B cell (primary cell): ENCODE data around the gene FOXN3.

ENCODE experiments used
- CTCF ChIP-seq: fragments of 200-600 bp; IDR thresholded peaks from one replicate; pipeline ENCODE4 v1.8.0; 2022; ENCODE audit warnings: antibody characterized with exemption, mild to moderate bottlenecking
- EZH2 ChIP-seq: IDR thresholded peaks from 2 replicates; pipeline ENCODE4 v1.6.1; 2012; ENCODE audit warnings: borderline replicate concordance, low read depth, mild to moderate bottlenecking, moderate library complexity, low read length; ENCODE audit not compliant: insufficient read depth, poor library complexity, severe bottlenecking

- TF ChIP-seq CTCF: no peak
- no peak for TF ChIP-seq EZH2
These were observed 96.5 kb downstream of the FOXN3 start for GRCh38 chr14:89320381-89321000.
